Nephron (organoid): ENCODE data around the gene ESRRB.
"Not testable (repeated sequence)": the region's sequence is repeated elsewhere in the genome, so short reads cannot be mapped to it uniquely, and the experiment has no call there.

Experiments used
- H3K27ac Mint-ChIP-seq, 3 experiments: 2 replicates each; pipeline ENCODE4 v1.8.0; 2020; ENCODE audit warnings: mixed read lengths in 3 of 3, mild to moderate bottlenecking in 2 of 3, moderate library complexity in 1 of 3
- H3K27me3 Mint-ChIP-seq: 2 replicates; pipeline ENCODE4 v1.8.0; 2021; ENCODE audit warnings: low read depth, mild to moderate bottlenecking, moderate library complexity, mixed read lengths
- H3K36me3 Mint-ChIP-seq: 2 replicates; pipeline ENCODE4 v1.8.0; 2020; ENCODE audit warnings: low read depth, mixed read lengths
- H3K4me1 Mint-ChIP-seq: 2 replicates; pipeline ENCODE4 v1.8.0; 2020; ENCODE audit warnings: mixed read lengths
- H3K4me3 Mint-ChIP-seq, 3 experiments: 2 replicates each; pipeline ENCODE4 v1.8.0; 2020; ENCODE audit warnings: mild to moderate bottlenecking in 3 of 3, mixed read lengths in 3 of 3, moderate library complexity in 2 of 3
- H3K9me3 Mint-ChIP-seq: 2 replicates; pipeline ENCODE4 v1.8.0; 2020; ENCODE audit warnings: mixed read lengths
- TF ChIP-seq, protein P1 (sequence below), 3 experiments: fragments of 200-600 bp; sonication (generic); IDR thresholded peaks; one replicate each; pipeline ENCODE4 v1.5.0; 2021; ENCODE audit warnings: antibody characterized with exemption in 3 of 3; ENCODE audit not compliant: unreplicated experiment in 3 of 3

ESRRB gene

DNA sequence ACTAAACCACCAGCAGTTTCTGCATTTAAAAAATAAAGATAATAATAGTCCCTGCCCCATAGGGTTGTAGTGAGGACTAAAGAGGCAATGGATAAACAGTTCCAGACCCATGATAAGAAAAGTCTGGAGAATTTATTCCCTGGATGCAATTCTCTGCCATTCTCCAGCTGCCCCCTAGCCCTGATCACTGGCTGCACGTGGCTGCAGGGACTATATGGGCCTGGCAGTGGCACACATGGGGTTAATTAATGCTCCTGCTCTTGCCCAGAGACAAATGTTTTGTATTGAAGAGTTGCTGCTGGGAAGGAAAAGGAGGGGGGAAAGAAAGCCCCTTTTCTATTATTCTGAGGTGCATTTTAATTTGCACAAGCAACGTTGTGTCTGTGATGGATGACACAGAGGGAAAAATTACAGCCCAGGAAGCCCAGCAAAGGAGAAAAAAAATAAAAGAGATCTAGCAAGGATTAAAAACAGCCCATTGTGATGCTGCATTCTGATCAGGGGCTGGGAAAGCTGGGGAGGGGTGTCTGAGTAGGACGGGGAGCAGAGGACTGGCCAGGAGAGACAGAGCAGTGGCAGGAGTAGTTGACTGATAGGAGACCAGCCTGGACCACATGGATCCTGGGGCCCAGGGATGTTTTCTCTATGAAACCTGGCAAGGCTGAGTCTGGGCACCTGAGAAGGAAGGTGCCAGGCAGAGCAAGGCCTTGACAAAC lies 149.3 kb downstream of the ESRRB start:
- Mint-ChIP-seq H3K4me3 (no peak overlapping the region), H3K27ac (peak overlapping the region in 1 of 3 experiments; percentile 50), H3K36me3 (no peaks in the 10 kb centered on the region), H3K9me3 (peaks cover 18% of the 10 kb centered on the region), H3K27me3 (peaks cover 4% of the 10 kb centered on the region), H3K4me1 (no peaks in the 10 kb centered on the region)
- TF ChIP-seq, protein P1, sequence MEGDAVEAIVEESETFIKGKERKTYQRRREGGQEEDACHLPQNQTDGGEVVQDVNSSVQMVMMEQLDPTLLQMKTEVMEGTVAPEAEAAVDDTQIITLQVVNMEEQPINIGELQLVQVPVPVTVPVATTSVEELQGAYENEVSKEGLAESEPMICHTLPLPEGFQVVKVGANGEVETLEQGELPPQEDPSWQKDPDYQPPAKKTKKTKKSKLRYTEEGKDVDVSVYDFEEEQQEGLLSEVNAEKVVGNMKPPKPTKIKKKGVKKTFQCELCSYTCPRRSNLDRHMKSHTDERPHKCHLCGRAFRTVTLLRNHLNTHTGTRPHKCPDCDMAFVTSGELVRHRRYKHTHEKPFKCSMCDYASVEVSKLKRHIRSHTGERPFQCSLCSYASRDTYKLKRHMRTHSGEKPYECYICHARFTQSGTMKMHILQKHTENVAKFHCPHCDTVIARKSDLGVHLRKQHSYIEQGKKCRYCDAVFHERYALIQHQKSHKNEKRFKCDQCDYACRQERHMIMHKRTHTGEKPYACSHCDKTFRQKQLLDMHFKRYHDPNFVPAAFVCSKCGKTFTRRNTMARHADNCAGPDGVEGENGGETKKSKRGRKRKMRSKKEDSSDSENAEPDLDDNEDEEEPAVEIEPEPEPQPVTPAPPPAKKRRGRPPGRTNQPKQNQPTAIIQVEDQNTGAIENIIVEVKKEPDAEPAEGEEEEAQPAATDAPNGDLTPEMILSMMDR (IDR thresholded peaks at IDR 0.05; ENCODE audit: unreplicated experiment in 3 of 3), result no peak

DNA sequence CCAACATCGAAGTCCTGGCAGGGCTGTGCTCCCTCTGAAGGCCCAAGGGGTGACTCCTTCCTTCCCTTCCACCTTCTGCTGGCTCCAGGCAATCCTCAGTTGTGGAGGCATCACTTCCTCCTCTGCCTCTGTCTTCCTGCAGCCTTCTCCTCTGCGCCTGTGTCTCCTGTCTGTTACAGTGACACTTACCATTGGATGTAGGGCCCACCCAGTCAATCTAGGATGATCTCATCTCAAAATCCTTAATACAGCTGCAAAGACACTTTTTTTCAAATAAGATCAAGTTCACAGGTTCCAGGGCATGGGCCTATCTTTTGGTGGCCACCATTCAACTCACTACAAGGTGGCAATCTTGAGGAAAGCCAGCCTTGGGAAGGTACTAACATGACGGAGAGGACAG lies 155.1 kb downstream of the ESRRB start:
- Mint-ChIP-seq H3K27ac (no peak overlapping the region), H3K4me3 (no peak overlapping the region), H3K9me3 (no peaks in the 10 kb centered on the region), H3K4me1 (peaks cover 6% of the 10 kb centered on the region), H3K27me3 (peaks cover 22% of the 10 kb centered on the region), H3K36me3 (no peaks in the 10 kb centered on the region)
- TF ChIP-seq, protein P1 (IDR thresholded peaks at IDR 0.05; ENCODE audit: unreplicated experiment in 3 of 3), result no peak

DNA sequence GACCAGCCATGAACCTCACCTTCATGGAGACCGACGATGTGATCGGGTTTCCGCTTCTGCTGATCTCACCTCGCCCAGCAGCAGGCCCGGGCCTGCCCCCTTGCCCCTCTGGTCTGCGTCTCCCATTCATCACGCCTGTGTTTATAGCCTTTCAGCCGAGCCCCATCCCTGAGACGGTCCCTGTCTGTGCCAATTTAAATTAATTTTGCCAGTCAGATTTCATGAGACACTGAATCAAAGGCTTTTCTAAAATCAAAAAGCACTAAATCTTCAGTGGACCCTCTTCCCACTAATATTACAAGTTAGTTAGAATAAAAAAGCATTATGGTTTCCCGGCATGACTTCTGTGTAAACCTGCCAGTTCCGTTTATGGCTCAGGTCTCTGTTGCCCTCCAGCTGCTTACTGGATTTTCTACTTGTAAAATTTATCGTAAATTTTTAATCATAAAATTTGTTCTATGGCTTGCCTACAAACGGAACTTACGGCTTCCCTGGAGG lies 155.9 kb downstream of the ESRRB start:
- no peak overlapping the region for H3K4me3 Mint-ChIP-seq
- no peaks in the 10 kb centered on the region for H3K9me3 Mint-ChIP-seq
- TF ChIP-seq, protein P1 (IDR thresholded peaks at IDR 0.05; ENCODE audit: unreplicated experiment in 3 of 3), result no peak
- H3K36me3 Mint-ChIP-seq, result no peaks in the 10 kb centered on the region
- peak overlapping the region in 2 of 3 experiments; percentile 46 to 61 for H3K27ac Mint-ChIP-seq
- H3K27me3 Mint-ChIP-seq, result peaks cover 22% of the 10 kb centered on the region
- peaks cover 6% of the 10 kb centered on the region for H3K4me1 Mint-ChIP-seq

DNA sequence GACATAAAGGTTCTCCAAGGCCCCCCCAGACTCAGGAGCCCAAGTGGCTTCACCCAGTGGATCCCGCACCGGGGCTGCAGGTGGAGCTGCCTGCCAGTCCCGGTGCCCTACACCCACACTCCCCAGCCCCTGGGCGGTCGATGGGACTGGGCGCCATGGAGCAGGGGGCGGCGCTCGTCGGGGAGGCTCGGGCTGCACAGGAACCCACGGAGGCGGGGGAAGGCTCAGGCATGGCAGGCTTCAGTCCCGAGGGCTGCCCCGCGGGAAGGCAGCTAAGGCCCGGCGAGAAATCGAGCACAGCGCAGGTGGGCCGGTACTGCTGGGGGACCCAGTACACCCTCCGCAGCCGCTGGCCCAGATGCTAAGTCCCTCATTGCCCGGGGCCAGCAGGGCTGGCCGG lies 160.7 kb downstream of the ESRRB start:
- Mint-ChIP-seq H3K4me1 (peaks cover 28% of the 10 kb centered on the region), H3K27me3 (peaks cover 13% of the 10 kb centered on the region)
- not testable (repeated sequence) for H3K9me3 Mint-ChIP-seq, H3K36me3 Mint-ChIP-seq, H3K27ac Mint-ChIP-seq, H3K4me3 Mint-ChIP-seq

DNA sequence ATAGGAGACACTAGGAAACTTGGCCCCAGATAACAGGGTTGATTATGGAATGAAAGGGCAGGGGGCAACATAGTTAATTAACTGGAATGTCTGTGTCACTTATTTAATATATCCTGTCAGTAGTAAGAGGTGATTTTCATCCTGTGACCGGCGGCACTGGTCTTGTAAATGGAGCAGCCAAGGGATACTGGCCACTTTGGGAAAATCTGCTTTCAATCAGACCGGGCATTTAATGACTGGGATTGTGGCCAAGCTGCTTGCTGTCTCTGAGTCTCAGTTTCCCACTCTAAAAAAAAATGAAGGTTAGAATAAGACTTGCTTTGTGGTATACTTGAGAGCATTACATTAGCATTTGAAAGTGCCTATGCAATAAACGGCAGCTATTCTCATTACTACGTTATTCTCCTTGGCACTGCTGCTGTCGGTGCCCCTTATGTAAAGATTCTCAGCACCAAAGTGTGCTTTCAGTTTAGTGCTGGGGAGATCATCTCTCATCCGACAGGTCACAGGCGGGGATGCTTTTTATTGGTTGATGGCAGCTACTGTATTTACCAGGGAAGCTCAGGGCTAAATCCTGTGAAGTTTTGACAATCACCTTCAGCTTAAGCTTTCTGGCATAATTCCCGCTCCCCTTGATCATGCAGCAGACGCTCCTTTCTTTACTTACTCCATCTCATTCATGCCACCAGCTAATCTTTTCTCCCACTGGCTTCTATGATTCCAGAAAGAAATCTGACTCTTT lies 162.1 kb downstream of the ESRRB start:
- Mint-ChIP-seq H3K27ac (peak overlapping the region in 1 of 3 experiments; percentile 30), H3K27me3 (peaks cover 7% of the 10 kb centered on the region), H3K36me3 (no peaks in the 10 kb centered on the region), H3K4me3 (no peak overlapping the region), H3K4me1 (peaks cover 33% of the 10 kb centered on the region), H3K9me3 (no peaks in the 10 kb centered on the region)
- TF ChIP-seq, protein P1 (IDR thresholded peaks at IDR 0.05; ENCODE audit: unreplicated experiment in 3 of 3), result no peak

DNA sequence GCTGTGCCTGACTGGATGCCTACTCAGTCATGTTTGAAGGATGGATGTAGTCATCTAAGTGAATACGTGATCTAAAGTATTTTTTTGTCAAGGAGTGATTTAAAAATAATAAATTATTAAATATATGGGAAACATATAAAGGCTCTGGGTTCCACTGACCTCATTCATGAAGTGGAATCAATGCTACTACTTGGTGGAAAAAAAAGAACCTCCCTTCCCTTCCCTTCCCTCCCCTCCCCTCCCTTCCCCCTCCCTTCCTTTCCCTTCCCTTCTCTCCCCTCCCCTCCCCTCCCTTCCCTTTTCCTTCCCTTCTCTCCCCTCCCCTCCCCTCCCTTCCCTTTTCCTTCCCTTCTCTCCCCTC lies 162.7 kb downstream of the ESRRB start:
- Mint-ChIP-seq H3K9me3 (no peaks in the 10 kb centered on the region), H3K27ac (no peak overlapping the region), H3K4me1 (peaks cover 34% of the 10 kb centered on the region), H3K36me3 (no peaks in the 10 kb centered on the region), H3K27me3 (peaks cover 4% of the 10 kb centered on the region), H3K4me3 (no peak overlapping the region)
- TF ChIP-seq, protein P1 (IDR thresholded peaks at IDR 0.05; ENCODE audit: unreplicated experiment in 3 of 3), result no peak
